Peyer's patch (tissue), 4 donors: ENCODE data around the gene CDC34.

Experiments
- POLR2A ChIP-seq, 2 donors: fragments of 450-650 bp; IDR thresholded peaks; one replicate each; pipeline ENCODE4 v1.5.1; 2017; ENCODE audit warnings: antibody characterized with exemption in 2 of 2, mild to moderate bottlenecking in 2 of 2, moderate library complexity in 2 of 2
- TF ChIP-seq, protein P1 (sequence below), 6 experiments: fragments of 450-650 bp in 4 of 6; fragments of 200-600 bp in 2 of 6; sonication (generic) in 1 of 6; IDR thresholded peaks; one replicate each; pipeline ENCODE4 v1.5.1; 2017 to 2019; ENCODE audit warnings: antibody characterized with exemption in 6 of 6, mild to moderate bottlenecking in 3 of 6, moderate library complexity in 1 of 6

DNA sequence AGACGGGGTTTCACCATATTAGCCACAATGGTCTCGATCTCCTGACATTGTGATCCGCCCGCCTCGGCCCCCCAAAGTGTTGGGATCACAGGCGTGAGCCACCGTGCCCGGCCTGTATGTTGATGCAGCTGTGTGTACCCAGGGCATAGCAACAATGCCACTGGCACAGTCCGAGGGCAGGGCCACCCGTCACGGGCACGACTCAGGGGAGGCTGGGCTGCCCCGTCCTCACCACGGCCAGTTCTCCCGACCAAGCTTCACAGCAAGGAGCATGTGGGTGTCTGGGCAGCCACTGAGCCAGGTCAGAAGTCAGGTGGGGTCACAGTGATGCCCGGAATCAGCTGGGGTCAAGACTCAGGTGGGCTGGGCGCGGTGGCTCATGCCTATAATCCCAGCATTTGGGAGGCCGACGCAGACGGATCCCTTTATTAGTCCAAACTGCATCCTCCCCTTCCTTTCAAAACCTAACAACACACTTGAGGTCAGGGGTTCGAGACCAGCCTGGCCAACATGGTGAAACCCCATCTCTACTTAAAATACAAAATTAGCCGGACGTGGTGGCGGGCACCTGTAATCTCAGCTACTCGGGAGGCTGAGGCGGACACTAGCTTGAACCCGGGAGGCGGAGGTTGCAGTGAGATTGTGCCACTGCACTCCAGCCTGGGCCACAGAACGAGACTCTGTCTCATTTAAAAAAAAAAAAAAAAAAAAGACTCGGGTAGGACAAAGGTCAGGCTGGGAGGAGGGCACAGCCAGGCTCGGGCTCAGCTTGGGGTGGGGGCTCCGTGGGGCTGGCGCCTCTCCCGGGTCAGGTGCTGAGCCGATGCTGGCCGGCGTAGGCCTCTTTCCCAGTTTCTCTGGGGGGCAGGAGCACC lies 1.2 kb upstream of the CDC34 start:
- no peak for TF ChIP-seq POLR2A (IDR thresholded peaks at IDR 0.05)
- TF ChIP-seq, protein P1, sequence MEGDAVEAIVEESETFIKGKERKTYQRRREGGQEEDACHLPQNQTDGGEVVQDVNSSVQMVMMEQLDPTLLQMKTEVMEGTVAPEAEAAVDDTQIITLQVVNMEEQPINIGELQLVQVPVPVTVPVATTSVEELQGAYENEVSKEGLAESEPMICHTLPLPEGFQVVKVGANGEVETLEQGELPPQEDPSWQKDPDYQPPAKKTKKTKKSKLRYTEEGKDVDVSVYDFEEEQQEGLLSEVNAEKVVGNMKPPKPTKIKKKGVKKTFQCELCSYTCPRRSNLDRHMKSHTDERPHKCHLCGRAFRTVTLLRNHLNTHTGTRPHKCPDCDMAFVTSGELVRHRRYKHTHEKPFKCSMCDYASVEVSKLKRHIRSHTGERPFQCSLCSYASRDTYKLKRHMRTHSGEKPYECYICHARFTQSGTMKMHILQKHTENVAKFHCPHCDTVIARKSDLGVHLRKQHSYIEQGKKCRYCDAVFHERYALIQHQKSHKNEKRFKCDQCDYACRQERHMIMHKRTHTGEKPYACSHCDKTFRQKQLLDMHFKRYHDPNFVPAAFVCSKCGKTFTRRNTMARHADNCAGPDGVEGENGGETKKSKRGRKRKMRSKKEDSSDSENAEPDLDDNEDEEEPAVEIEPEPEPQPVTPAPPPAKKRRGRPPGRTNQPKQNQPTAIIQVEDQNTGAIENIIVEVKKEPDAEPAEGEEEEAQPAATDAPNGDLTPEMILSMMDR (IDR thresholded peaks at IDR 0.05), result no peak
